K562 (cell line): ENCODE data around the gene IL34. TPM values are rescaled to one million over a fixed set of nuclear protein-coding genes. Genes with fewer than 3 reads are reported as not detected.

Experiments used
- ARID2 ChIP-seq: fragments of 450-650 bp; IDR thresholded peaks from 2 replicates; pipeline ENCODE4 v1.6.1; 2017; ENCODE audit warnings: antibody characterized with exemption, mild to moderate bottlenecking
- ATF1 ChIP-seq, 2 experiments: fragments of 450-650 bp in 1 of 2; IDR thresholded peaks; 2 replicates each; pipeline ENCODE4 v1.6.1; 2016; ENCODE audit warnings: missing compliant biosample characterization in 1 of 2, missing genetic modification characterization in 1 of 2
- HDAC1 ChIP-seq, 2 experiments: fragments of 450-650 bp; IDR thresholded peaks; 2 replicates each; pipeline ENCODE4 v1.6.1; 2016 to 2017; ENCODE audit warnings: inconsistent platforms in 1 of 2, mild to moderate bottlenecking in 1 of 2, moderate library complexity in 1 of 2
- NBN ChIP-seq: fragments of 450-650 bp; IDR thresholded peaks from 2 replicates; pipeline ENCODE4 v1.6.1; 2016; ENCODE audit warnings: low read depth, mild to moderate bottlenecking
- POLR2G ChIP-seq: fragments of 200-400 bp; formaldehyde crosslinking; IDR thresholded peaks from 2 replicates; pipeline ENCODE4 v1.6.1; 2017; ENCODE audit warnings: low read depth, mild to moderate bottlenecking, antibody characterized with exemption, low read length, moderate library complexity
- RB1 ChIP-seq: fragments of 450-650 bp; IDR thresholded peaks from 2 replicates; pipeline ENCODE4 v1.6.1; 2017; ENCODE audit warnings: low read depth, mild to moderate bottlenecking
- RFX5 ChIP-seq: IDR thresholded peaks from 2 replicates; pipeline ENCODE4 v1.6.1; 2011; ENCODE audit warnings: low read depth, mild to moderate bottlenecking, improper control_type of control experiment, low read length
- SREBF1 ChIP-seq: fragments of 150-350 bp; IDR thresholded peaks from 2 replicates; pipeline ENCODE4 v1.6.1; 2014; ENCODE audit warnings: antibody characterized with exemption, low read depth, low read length, borderline replicate concordance
- SRF ChIP-seq, 2 experiments: fragments of 250-450, 450-650 bp in 1 of 2; sonication (Bioruptor Pico) in 1 of 2; sonication (generic) in 1 of 2; formaldehyde crosslinking; IDR thresholded peaks; 2 replicates each; pipeline versions ENCODE4 v1.5.0 to v1.5.1; 2020 to 2022; ENCODE audit warnings: mild to moderate bottlenecking in 1 of 2, missing genetic modification reagents in 1 of 2
- ZNF431 ChIP-seq: sonication (generic); formaldehyde crosslinking; IDR thresholded peaks from 2 replicates; pipeline ENCODE4 v1.8.0; 2022; ENCODE audit warnings: mild to moderate bottlenecking, missing genetic modification reagents
- ZNF436 ChIP-seq: fragments of 250-450, 450-650 bp; sonication (Bioruptor Pico); formaldehyde crosslinking; IDR thresholded peaks from 2 replicates; pipeline ENCODE4 v1.7.0; 2020; ENCODE audit warnings: mild to moderate bottlenecking
- ZNF507 ChIP-seq: conservative IDR thresholded peaks from 2 replicates; pipeline ENCODE4 v1.6.1; 2017; ENCODE audit warnings: missing genetic modification characterization, missing compliant biosample characterization
- polyA plus RNA-seq, 8 experiments: library from polyadenylated mRNA; depleted of rRNA in 4 of 8; stranded (reverse) in 5 of 8; unstranded in 3 of 8; fragments of >200 nt; fragmentation: Nextera tagmentation in 2 of 8; fragmentation: Illumina TruSeq in 1 of 8; extraction: Ambion mirVana in 2 of 8; extraction: Trizol in 1 of 8; gene quantifications; 2 replicates each; pipeline versions ENCODE4 v1.2.1 to v1.2.3, GENCODE V29; 2011 to 2014; ENCODE audit warnings: inconsistent platforms in 1 of 8, missing spikeins in 1 of 8
- total RNA-seq, 7 experiments: library from RNA; depleted of rRNA in 6 of 7; stranded (reverse); fragments of >200 nt in 6 of 7; fragmentation: Illumina TruSeq in 2 of 7; extraction: Trizol in 2 of 7; gene quantifications; 2 replicates each; pipeline versions ENCODE4 v1.2.1 to v1.2.3, GENCODE V29; 2011 to 2021; ENCODE audit warnings: low replicate concordance in 1 of 7
- TF ChIP-seq, protein P1 (sequence below), 2 experiments: fragments of 200-800 bp in 1 of 2; sonication (Bioruptor generic) in 1 of 2; sonication (generic) in 1 of 2; formaldehyde crosslinking in 1 of 2; IDR thresholded peaks in 1 of 2; conservative IDR thresholded peaks in 1 of 2; 2 replicates each; pipeline versions ENCODE4 v1.5.0 to v1.6.1; 2016 to 2020; ENCODE audit warnings: missing compliant biosample characterization in 1 of 2, missing genetic modification characterization in 1 of 2, missing genetic modification reagents in 1 of 2
- TF ChIP-seq, protein P2 (sequence below): fragments of 250-450 bp; sonication (Bioruptor Pico); IDR thresholded peaks from 2 replicates; pipeline ENCODE4 v1.4.0; 2020; ENCODE audit warnings: mild to moderate bottlenecking
- TF ChIP-seq, protein P3 (sequence below): fragments of 450-650 bp; formaldehyde crosslinking; IDR thresholded peaks from 2 replicates; pipeline ENCODE4 v1.4.0; 2020; ENCODE audit warnings: mild to moderate bottlenecking, mixed read lengths
- TF ChIP-seq, protein P4 (sequence below): fragments of 250-450 bp; sonication (Bioruptor Pico); IDR thresholded peaks from 2 replicates; pipeline ENCODE4 v1.8.0; 2022; ENCODE audit warnings: inconsistent platforms
- TF ChIP-seq, protein P5 (sequence below): sonication (generic); formaldehyde crosslinking; IDR thresholded peaks from 2 replicates; pipeline ENCODE4 v1.8.1; 2023; ENCODE audit warnings: mild to moderate bottlenecking, missing genetic modification reagents

Gene IL34
- total and polyA plus RNA-seq, 9 of the 15 experiments (the other 6 are each of a cell fraction or from before 2014, with no cell fraction given) = 0.07 to 0.18 (median 0.10) TPM; not detected in 6

DNA sequence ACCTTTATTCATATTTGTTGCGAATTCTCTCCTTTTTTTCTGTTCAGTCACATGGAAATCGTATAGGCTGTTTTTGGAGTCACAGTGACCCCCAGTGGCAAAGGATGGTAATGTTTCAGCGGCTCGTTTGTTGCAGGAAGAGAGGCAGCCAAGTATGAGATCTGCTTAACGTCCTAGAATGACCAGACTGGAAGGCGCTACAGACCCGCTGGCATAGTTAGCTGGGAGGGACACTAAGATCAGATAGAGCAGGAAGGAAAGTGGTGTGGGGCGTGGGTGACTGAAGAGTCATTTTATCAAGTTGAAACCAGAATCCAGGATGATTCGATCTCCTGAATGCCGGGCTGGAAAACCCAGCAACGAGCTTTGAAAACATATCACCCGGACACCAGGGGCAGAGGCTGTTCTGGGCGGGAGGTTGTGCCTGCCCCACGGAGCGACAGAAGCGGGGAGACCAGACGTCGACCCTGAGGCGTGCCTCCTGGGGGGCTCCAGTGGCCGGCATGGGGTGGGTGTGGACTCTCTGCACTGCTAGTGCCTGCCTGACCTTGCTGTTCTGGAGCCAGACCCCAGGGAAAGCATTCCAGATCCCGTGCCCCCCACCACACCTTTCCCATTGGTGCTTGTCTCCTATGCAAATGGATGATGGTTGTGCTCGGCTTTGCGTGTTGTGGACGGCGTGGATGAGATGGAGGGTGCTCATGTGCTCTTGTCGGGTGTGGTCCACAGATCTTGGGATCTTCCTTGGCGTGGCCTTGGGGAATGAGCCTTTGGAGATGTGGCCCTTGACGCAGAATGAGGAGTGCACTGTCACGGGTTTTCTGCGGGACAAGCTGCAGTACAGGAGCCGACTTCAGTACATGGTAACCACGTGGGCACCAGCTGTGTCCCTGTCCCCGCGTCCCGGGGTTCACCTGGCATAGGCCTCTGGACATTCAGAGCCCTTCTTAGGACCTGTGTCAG lies 7.7 kb downstream of the IL34 start (continued):
- 0 out of 4 replicates have a peak, but pooled peaks of 1 of the 2 experiments have one; percentile 6 for TF ChIP-seq SRF (CRISPR knock-in tag; IDR thresholded peaks at IDR 0.05)
- TF ChIP-seq ZNF507 (tag) = no peak
- no peak for TF ChIP-seq ZNF436 (CRISPR knock-in tag)
- no peak for TF ChIP-seq ATF1 (CRISPR knock-in tag; IDR thresholded peaks at IDR 0.05)
- TF ChIP-seq ATF1 (tag; IDR thresholded peaks at IDR 0.05) = 0 out of 2 replicates have a peak, but pooled peaks have one; percentile 19
- TF ChIP-seq, protein P1, sequence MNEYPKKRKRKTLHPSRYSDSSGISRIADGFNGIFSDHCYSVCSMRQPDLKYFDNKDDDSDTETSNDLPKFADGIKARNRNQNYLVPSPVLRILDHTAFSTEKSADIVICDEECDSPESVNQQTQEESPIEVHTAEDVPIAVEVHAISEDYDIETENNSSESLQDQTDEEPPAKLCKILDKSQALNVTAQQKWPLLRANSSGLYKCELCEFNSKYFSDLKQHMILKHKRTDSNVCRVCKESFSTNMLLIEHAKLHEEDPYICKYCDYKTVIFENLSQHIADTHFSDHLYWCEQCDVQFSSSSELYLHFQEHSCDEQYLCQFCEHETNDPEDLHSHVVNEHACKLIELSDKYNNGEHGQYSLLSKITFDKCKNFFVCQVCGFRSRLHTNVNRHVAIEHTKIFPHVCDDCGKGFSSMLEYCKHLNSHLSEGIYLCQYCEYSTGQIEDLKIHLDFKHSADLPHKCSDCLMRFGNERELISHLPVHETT (CRISPR knock-in tag; conservative IDR thresholded peaks at IDR 0.05 in 1 of 2, IDR thresholded peaks at IDR 0.05 in 1 of 2) = no peak
- TF ChIP-seq, protein P2, sequence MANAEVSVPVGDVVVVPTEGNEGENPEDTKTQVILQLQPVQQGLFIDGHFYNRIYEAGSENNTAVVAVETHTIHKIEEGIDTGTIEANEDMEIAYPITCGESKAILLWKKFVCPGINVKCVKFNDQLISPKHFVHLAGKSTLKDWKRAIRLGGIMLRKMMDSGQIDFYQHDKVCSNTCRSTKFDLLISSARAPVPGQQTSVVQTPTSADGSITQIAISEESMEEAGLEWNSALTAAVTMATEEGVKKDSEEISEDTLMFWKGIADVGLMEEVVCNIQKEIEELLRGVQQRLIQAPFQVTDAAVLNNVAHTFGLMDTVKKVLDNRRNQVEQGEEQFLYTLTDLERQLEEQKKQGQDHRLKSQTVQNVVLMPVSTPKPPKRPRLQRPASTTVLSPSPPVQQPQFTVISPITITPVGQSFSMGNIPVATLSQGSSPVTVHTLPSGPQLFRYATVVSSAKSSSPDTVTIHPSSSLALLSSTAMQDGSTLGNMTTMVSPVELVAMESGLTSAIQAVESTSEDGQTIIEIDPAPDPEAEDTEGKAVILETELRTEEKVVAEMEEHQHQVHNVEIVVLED (CRISPR knock-in tag) = no peak
- no peak for TF ChIP-seq RFX5
- no peak for TF ChIP-seq SREBF1
- TF ChIP-seq ZNF431 = no peak
- TF ChIP-seq, protein P3, sequence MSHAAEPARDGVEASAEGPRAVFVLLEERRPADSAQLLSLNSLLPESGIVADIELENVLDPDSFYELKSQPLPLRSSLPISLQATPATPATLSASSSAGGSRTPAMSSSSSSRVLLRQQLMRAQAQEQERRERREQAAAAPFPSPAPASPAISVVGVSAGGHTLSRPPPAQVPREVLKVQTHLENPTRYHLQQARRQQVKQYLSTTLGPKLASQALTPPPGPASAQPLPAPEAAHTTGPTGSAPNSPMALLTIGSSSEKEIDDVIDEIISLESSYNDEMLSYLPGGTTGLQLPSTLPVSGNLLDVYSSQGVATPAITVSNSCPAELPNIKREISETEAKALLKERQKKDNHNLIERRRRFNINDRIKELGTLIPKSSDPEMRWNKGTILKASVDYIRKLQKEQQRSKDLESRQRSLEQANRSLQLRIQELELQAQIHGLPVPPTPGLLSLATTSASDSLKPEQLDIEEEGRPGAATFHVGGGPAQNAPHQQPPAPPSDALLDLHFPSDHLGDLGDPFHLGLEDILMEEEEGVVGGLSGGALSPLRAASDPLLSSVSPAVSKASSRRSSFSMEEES (CRISPR knock-in tag) = no peak
- 0 out of 2 replicates have a peak, but pooled peaks have one; percentile 6 for TF ChIP-seq RB1
- TF ChIP-seq, protein P4, sequence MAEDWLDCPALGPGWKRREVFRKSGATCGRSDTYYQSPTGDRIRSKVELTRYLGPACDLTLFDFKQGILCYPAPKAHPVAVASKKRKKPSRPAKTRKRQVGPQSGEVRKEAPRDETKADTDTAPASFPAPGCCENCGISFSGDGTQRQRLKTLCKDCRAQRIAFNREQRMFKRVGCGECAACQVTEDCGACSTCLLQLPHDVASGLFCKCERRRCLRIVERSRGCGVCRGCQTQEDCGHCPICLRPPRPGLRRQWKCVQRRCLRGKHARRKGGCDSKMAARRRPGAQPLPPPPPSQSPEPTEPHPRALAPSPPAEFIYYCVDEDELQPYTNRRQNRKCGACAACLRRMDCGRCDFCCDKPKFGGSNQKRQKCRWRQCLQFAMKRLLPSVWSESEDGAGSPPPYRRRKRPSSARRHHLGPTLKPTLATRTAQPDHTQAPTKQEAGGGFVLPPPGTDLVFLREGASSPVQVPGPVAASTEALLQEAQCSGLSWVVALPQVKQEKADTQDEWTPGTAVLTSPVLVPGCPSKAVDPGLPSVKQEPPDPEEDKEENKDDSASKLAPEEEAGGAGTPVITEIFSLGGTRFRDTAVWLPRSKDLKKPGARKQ (CRISPR knock-in tag) = peak; percentile 68; the same call in 1 of the 2 replicates
- TF ChIP-seq, protein P5, sequence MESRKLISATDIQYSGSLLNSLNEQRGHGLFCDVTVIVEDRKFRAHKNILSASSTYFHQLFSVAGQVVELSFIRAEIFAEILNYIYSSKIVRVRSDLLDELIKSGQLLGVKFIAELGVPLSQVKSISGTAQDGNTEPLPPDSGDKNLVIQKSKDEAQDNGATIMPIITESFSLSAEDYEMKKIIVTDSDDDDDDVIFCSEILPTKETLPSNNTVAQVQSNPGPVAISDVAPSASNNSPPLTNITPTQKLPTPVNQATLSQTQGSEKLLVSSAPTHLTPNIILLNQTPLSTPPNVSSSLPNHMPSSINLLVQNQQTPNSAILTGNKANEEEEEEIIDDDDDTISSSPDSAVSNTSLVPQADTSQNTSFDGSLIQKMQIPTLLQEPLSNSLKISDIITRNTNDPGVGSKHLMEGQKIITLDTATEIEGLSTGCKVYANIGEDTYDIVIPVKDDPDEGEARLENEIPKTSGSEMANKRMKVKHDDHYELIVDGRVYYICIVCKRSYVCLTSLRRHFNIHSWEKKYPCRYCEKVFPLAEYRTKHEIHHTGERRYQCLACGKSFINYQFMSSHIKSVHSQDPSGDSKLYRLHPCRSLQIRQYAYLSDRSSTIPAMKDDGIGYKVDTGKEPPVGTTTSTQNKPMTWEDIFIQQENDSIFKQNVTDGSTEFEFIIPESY (CRISPR knock-in tag) = no peak
- TF ChIP-seq ARID2 = peak; percentile 54; the same call in 1 of the 2 replicates
- peak; percentile 38; the same call in 1 of the 2 replicates for TF ChIP-seq POLR2G
- TF ChIP-seq NBN = peak; percentile 52; the same call in 1 of the 2 replicates
- peak in 1 of 2 experiments; percentile 26; a peak in 1 of 4 replicates for TF ChIP-seq HDAC1 (IDR thresholded peaks at IDR 0.05)
